ENCODE results near the gene SLC9A7. TPM values are rescaled to one million over a fixed set of nuclear protein-coding genes. Genes with fewer than 3 reads are reported as not detected.

The SLC9A7 gene
- total RNA-seq, 2 experiments from 2014 or later = 16.9 to 17.0 TPM

DNA sequence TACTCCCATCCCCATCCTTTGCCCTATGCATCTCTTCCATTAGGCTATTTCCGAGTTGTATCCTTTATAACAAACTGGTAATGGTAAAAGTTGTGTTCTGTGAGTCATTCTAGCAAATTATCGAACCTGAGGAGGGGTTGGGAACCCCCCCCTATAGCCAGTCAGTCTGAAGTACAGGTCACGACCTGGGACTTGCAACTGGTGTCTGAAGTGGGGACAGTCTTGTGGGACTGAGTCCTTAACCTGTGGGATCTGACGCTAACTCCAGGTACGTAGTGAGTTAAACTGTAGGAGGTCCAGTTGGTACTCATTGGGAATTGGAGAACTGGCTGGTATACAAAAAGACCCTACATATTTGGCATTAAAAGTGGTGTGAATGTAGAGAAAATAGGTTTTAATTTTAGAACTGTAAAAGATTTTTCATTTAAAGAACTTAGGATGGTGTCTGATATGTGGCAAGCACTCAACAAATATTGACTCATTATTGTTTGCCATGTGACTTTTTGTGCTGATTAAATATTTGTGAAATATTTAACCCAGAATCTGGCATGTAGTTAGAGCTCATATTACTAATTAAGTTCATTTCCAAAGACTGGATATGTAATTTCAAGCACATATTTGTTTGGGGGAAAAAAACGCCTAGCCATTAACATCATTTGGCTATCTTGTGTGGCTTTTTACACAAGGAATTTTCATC, 134.7 kb downstream of the SLC9A7 start:
- DNase-seq = no peak
- Mint-ChIP-seq H3K9me3 (no peaks in the 10 kb centered on the region), H3K4me3 (no peak overlapping the region), H3K36me3 (ENCODE audit: low read depth) (peaks cover 30% of the 10 kb centered on the region), H3K4me1 (ENCODE audit: low read depth) (peaks cover 22% of the 10 kb centered on the region), H3K27ac (no peak overlapping the region), H3K27me3 (no peaks in the 10 kb centered on the region)
- POLR2A ChIA-PET = no interaction called here
- TF ChIP-seq, protein P1, sequence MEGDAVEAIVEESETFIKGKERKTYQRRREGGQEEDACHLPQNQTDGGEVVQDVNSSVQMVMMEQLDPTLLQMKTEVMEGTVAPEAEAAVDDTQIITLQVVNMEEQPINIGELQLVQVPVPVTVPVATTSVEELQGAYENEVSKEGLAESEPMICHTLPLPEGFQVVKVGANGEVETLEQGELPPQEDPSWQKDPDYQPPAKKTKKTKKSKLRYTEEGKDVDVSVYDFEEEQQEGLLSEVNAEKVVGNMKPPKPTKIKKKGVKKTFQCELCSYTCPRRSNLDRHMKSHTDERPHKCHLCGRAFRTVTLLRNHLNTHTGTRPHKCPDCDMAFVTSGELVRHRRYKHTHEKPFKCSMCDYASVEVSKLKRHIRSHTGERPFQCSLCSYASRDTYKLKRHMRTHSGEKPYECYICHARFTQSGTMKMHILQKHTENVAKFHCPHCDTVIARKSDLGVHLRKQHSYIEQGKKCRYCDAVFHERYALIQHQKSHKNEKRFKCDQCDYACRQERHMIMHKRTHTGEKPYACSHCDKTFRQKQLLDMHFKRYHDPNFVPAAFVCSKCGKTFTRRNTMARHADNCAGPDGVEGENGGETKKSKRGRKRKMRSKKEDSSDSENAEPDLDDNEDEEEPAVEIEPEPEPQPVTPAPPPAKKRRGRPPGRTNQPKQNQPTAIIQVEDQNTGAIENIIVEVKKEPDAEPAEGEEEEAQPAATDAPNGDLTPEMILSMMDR (IDR thresholded peaks at IDR 0.05) = no peak
- intact Hi-C loops (cut with micrococcal nuclease) = no loop called here
- ATAC-seq = no peak
- CTCF ChIA-PET = no interaction called here

DNA sequence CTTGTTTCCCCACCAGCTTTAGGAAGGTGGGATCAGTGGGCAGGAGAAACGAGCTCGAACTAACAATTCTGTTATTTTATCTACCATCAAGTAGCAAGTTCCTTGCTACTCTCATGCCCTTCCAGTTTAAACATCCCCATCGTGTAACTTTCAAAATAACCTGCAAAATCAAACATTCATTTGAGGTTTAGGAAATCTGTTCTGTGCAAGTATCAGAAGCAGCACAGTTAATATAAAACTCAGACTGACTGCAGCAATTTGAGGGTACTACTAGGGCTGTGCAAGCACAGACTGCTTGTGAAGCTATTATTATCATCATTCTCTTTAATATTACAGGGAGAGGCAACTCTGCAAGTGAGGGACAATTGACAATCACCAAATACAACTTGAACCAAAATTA, 137.3 kb downstream of the SLC9A7 start:
- CTCF ChIA-PET = no interaction called here
- ATAC-seq = no peak
- TF ChIP-seq, protein P1 (IDR thresholded peaks at IDR 0.05) = no peak
- peaks cover 40% of the 10 kb centered on the region for H3K36me3 Mint-ChIP-seq (ENCODE audit: low read depth)
- POLR2A ChIA-PET = no interaction called here
- no peak overlapping the region for H3K27ac Mint-ChIP-seq
- H3K27me3 Mint-ChIP-seq = no peaks in the 10 kb centered on the region
- no peak overlapping the region for H3K4me3 Mint-ChIP-seq
- DNase-seq = no peak
- peaks cover 3% of the 10 kb centered on the region for H3K9me3 Mint-ChIP-seq
- intact Hi-C loops (cut with micrococcal nuclease) = no loop called here
- H3K4me1 Mint-ChIP-seq (ENCODE audit: low read depth) = peaks cover 8% of the 10 kb centered on the region

DNA sequence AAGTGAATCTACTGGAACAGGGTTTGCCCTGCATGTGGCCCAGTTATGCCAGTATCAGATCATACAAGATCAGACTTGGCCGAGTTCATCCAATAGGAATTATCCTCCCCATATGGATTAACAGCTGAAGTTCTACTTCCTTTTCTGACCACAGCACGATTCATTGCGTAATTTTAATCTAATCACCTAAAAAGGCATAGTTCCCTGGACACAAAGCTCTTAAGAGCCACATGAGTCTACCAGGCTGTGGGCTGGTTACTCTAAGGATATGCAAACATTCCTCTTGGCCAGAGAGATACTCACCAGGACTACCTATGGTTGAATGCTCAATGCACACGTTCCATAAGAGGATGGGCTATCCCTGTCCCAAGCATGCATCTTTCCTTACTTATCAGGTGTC, 138.4 kb downstream of the SLC9A7 start:
- no peak for ATAC-seq
- H3K4me3 Mint-ChIP-seq = no peak overlapping the region
- TF ChIP-seq, protein P1 (IDR thresholded peaks at IDR 0.05) = no peak
- DNase-seq = no peak
- peaks cover 6% of the 10 kb centered on the region for H3K4me1 Mint-ChIP-seq (ENCODE audit: low read depth)
- no peak overlapping the region for H3K27ac Mint-ChIP-seq
- H3K9me3 Mint-ChIP-seq = peaks cover 3% of the 10 kb centered on the region
- intact Hi-C loops (cut with micrococcal nuclease) = no loop called here
- H3K27me3 Mint-ChIP-seq = peaks cover 2% of the 10 kb centered on the region
- CTCF ChIA-PET = no interaction called here
- POLR2A ChIA-PET = no interaction called here
- peaks cover 40% of the 10 kb centered on the region for H3K36me3 Mint-ChIP-seq (ENCODE audit: low read depth)

DNA sequence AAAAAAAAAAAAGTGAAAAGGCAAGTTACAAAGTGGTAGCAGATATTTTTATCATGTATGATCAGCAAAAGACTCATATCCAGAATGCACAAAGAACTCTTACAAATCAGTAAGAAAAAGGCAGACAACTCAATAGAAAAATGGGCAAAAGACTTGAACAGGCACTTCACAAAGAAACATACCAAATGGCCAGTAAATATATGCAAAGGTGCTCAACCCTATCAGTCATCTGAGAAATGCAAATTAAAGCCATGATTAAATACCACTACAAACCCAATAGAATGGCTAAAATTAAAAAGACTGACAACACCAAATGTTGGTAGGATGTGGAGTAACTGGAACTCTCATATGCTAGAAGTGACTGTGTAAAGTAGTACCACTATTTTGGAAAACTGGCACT, 140.0 kb downstream of the SLC9A7 start:
- ATAC-seq (no peak), DNase-seq (no peak)
- CTCF ChIA-PET = no interaction called here
- POLR2A ChIA-PET = no interaction called here
- intact Hi-C loops (cut with micrococcal nuclease) = no loop called here
- Mint-ChIP-seq H3K4me1 (ENCODE audit: low read depth) (peaks cover 6% of the 10 kb centered on the region), H3K36me3 (ENCODE audit: low read depth) (peaks cover 43% of the 10 kb centered on the region), H3K9me3 (peaks cover 3% of the 10 kb centered on the region), H3K27ac (no peak overlapping the region), H3K4me3 (no peak overlapping the region), H3K27me3 (peaks cover 2% of the 10 kb centered on the region)
- TF ChIP-seq, protein P1 (IDR thresholded peaks at IDR 0.05) = no peak

DNA sequence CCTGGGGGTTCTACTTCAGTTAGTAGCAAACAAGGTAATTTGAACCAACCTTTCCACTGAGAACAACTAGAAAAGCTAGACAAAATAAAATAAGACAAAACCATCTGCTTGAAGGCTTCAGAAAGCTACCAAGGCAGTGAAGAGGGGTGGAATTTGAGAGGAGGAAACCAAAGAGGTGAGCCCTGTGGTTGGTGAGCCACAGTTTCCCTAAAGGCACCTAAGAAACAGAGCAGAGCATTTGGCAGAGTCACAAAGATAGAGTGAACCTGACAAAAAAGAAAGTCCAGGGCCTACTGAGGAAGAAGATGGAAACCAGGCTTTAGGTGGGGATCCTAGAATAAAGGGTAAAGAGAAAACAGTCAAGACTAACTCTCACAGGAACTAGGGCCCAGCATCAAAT, 141.0 kb downstream of the SLC9A7 start:
- no peak for ATAC-seq
- Mint-ChIP-seq H3K27ac (no peak overlapping the region), H3K9me3 (peaks cover 3% of the 10 kb centered on the region)

More for the DNA sequence above, 141.0 kb downstream of the SLC9A7 start:
- Mint-ChIP-seq H3K4me1 (ENCODE audit: low read depth) (peaks cover 12% of the 10 kb centered on the region), H3K27me3 (peaks cover 2% of the 10 kb centered on the region), H3K36me3 (ENCODE audit: low read depth) (peaks cover 42% of the 10 kb centered on the region), H3K4me3 (no peak overlapping the region)
- intact Hi-C loops (cut with micrococcal nuclease) = no loop called here
- DNase-seq = no peak
- CTCF ChIA-PET = no interaction called here
- TF ChIP-seq, protein P1 (IDR thresholded peaks at IDR 0.05) = no peak
- POLR2A ChIA-PET = no interaction called here

All from activated CD8-positive, alpha-beta T cell treated with anti-CD3 and anti-CD28 coated beads for 36 hours (primary cell).